NCI-H345 treated with DMSO at 0.1 percent for 48 hours (cell line): ENCODE data around the gene VDAC1.
"Not testable (repeated sequence)": the region's sequence is repeated elsewhere in the genome, so short reads cannot be mapped to it uniquely, and the experiment has no call there.

Source experiments
- DNase-seq: peaks from one replicate; lab custom pipeline; 2025; ENCODE audit not compliant: unreplicated experiment; lab: John Stamatoyannopoulos, UW

VDAC1 gene, protein sequence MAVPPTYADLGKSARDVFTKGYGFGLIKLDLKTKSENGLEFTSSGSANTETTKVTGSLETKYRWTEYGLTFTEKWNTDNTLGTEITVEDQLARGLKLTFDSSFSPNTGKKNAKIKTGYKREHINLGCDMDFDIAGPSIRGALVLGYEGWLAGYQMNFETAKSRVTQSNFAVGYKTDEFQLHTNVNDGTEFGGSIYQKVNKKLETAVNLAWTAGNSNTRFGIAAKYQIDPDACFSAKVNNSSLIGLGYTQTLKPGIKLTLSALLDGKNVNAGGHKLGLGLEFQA

DNA sequence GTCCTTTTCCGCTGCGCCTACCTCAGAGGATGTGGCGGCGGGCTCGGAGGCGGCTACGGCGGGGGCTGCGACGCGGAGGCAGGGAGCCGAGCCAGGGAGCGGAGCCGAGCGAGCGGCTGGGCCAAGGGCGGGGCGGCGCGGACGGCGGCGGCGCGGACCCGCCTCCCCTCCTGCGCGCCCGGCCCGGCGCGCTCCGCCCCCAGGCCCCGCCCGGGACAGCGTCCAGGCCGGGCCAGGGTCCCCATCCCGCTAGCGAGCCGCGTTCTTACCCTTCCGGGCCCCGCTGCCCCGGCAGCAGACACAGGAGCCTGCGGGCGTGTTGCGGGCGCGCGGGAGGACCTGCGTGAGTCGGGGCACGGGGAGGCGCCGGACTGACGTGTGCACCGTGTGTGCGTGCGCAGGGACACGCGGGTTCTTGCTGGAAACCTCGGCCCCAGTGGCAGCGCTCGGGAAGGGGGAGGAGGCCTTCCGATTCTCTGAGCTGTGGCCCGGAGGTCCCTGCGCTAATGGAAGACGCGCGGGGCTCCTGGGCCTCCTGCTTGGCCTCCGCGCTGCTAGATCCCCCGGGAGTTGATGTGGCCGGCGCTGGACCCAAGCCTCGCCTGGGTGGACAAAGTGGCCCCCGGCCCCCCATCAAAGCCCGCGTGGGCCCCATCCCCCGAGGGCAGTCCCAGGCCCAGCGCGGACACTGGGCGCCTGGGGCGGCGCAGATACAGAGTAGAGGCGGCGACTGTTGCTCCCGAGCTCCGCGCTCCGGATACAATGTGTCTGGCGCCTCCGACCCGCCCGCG is at the start of gene VDAC1:
TSS of gene VDAC1 (minus strand) at position 350 of the 791 bp plus-strand sequence. CDS start 11,963 bp downstream, outside the sequence.
- DNase-seq: no peak

DNA sequence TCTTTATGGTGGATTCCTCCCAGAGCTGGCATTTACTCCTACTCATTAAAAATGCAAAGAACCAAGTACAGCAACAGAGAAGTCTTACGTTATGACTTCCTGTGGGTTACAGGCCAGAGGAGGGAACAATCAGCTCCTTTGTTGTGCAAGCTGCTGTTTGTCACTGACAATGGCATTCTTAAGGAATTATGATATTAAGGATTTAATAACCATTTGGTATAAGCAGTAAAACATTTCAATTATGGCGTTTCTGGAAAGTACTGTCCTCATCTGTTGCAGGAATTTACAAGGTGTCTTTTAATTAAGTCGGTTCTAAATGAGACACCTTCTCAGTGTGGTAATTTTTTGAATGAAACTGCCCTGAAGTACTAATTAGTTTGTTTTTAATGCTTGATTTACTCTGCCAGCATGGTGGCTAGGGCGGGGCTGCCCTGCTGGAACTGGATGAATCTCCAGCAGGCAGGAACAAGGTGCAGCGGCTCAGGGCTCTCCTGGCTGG is 49.1 kb upstream of the VDAC1 start:
- no peak for DNase-seq

GRCh38 chr5:134053314-134053839 is 48.6 kb upstream of the VDAC1 start:
- DNase-seq: no peak

GRCh38 chr5:134051305-134051704 is 46.5 kb upstream of the VDAC1 start:
- DNase-seq: no peak

GRCh38 chr5:134048864-134049263 is 44.1 kb upstream of the VDAC1 start:
- no peak for DNase-seq

DNA sequence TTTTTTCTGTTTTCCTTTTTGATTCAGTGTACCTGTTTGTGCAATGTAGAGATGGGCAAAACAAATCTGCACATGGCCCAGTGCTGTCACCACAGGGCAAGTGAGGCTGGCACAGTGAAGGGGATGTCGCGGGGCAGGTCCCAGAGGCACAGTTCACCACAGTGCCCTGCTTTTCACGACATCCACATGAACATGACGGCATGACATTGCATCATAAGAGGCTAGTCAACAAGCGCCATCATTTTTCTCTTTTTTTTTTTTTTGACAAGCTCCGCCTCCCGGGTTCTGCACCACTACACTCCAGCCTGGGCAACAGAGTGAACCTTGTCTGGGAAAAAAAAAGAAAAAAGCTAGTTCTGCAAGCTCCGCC is 42.9 kb upstream of the VDAC1 start:
- DNase-seq: no peak

DNA sequence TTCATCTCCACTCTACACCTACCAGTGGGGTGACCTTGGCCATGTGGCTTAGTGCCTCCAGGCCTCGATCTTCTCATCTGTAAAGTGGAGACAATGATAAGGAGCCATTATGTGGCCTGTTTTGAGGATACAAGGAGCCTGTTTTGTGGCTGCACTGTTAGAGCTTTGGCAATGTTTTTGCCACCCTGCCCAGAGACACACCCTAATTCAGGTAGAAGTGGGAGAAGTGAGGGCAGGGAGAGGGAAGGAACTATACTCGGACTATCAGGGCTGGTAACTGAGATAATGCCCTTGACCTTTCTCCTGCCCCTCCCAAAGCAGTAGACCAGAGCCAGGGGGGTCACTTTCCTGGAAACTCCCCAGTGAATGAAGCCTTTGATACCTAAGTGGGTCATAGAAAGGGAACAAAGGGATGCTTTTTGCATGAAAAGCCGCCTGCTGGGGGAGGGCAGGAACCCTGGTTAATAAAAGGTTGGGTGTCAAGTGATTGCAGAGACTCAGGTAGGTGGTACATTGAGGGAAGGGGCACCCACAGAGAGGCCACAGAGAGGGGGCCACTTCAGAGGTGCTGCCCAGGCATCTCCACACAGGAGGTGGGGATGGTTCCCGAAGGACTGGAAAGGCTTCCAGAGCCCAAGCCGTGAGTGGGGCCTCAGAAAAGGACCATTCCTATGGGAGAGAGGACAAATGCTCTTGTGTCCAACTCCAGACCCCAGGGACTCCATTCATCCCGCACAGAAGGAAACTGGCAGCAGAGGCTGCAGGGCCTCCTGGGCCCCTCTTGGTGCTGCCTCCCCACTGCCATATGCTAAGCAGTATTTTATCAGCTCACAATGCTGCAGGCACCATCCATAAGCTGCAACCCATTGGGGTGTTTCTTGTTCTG is 42.3 kb upstream of the VDAC1 start:
- no peak for DNase-seq

DNA sequence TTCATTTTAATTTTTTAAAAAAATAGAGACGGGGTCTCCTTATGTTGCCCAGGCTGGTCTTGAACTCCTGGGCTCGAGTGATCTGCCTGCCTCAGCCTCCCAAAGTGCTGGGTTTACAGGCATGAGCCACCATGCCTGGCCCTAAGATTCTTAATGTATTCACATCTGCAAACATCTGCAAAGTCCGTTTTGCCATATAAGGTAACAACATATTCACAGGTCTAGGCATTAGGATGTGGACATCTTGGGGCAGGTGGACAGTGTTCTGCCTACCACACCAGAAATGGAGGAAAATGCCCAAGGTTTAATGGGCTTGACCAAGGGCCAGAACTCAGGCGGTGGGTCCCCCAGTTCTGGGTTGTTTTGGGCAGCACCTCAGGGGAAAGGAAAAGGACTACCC is 41.6 kb upstream of the VDAC1 start:
- DNase-seq: no peak

- no peak for DNase-seq
These were observed 39.3 kb upstream of the VDAC1 start for GRCh38 chr5:134043793-134044792.

DNA sequence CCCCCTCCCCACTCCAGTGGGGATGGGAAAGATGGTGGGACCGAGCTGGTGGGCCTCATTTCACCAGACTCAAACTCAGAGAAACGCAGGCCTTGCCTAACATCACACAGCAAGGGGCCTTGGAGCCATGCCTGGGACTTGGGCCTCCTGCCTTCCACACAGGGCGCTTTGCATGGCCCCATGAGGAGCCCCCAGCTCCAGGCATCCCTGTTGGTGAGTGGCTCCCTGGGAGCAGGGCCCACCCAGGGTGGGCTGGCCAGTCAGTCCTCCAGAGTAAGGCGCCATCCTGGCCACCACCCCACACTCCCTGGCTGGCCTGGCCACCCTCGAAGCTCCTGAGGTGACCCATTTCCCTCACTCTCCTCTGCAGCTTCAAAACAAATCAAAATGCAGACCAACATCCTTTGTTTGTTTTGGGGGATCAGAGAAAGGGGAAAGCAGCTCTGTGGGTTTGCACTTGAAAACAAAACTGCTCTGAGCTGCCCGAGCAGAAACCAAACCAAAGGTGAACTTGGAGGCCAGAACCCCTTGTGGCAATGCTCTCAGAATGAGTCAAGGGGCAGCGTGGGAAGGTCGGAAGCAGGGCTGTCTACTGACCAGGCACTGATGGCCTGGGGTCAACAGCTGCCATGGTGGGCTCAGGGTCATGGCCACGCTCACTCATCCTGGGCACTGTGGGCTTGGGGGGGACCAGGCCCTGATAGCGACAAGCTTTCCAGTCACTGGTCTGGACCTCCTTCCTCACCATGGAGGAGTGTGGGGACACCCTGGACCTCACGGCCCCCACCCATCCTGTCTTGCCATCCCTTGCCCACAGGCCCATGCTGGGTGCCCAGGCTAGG is 37.0 kb upstream of the VDAC1 start:
- DNase-seq: no peak

GRCh38 chr5:134038138-134038537 is 33.4 kb upstream of the VDAC1 start:
- DNase-seq: no peak

- DNase-seq: no peak
These were observed 32.4 kb upstream of the VDAC1 start for GRCh38 chr5:134037160-134037559.

GRCh38 chr5:134034326-134034725 is 29.6 kb upstream of the VDAC1 start:
- DNase-seq: no peak

GRCh38 chr5:134030303-134030964 is 25.7 kb upstream of the VDAC1 start:
- DNase-seq: not testable (repeated sequence)

DNA sequence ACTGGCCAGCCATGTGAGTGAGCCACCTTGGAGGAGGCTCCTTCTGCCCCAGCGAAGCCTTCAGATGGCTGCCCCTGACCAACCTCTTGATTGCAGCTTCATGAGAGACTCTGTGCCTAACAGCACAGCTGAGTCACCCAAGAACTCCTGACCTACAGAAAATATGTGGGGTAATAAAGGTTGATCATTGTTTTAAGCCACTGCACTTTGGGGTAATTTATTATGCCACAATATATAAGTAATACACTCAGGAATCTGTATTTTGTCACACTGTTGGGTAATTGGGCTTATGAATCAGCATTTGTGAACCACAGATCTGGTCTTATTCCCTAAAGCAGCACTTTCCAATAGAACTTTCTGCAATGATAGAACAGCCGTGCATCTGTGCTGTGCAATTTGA is 24.4 kb upstream of the VDAC1 start:
- no peak for DNase-seq

- DNase-seq: no peak
These were observed 23.7 kb upstream of the VDAC1 start for GRCh38 chr5:134028496-134028895.

DNA sequence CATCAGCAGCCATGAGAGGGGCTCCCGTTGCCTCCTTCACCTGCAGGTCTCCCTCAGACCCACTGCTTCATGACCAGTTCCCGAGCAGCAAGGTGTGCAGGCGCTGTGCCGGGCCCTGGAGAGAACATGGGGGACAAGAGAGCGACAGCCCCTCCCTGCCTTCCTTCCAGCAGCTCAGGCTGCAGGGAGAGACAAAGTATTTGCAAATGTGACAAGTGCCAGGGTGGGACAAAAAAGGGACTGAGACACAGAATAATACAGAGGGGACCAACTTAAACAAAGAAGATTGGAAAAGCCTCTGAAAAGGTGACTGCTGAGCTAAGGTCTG is 22.5 kb upstream of the VDAC1 start:
- no peak for DNase-seq

- peak; percentile 27 for DNase-seq
These were observed 21.9 kb upstream of the VDAC1 start for GRCh38 chr5:134026521-134027287.
